ENCODE measurements around the gene ZGLP1.

Gene ZGLP1

DNA sequence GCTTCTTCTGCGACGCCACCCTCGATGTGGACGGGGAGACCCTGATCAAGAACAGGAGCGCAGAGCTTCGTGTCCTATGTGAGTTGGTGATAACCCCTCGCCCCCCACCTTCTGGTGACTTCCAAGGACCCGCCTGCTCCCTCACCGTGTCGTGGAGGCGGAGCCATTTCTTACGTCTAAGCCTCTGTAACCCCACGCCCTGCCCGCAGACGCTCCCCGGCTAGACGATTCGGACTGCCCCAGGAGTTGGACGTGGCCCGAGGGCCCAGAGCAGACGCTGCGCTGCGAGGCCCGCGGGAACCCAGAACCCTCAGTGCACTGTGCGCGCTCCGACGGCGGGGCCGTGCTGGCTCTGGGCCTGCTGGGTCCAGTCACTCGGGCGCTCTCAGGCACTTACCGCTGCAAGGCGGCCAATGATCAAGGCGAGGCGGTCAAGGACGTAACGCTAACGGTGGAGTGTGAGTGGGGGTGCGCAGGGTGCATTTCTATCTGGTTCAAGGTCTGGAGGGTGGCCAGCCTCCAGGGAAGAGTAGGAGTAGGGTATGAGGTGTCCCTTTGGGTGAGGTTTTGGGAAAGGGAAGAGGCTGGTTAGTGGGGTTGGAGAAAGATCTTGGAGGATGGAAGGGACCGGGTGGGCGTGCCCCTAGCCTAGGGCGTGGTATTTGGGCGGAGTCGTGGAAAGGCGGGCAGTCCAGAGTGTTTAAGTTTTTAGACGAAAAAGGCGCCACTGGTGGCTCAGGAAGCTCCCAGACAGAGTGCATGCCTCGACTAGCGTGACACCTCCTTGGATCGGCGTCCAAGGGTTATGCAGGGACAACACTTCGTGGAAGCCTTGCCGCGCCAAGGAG lies 16.6 kb downstream of the ZGLP1 start:
- in situ Hi-C loops (cut with HindIII; ENCODE audit: low sequenced_read_pairs), result no loop called here
- TF ChIP-seq, protein P1, sequence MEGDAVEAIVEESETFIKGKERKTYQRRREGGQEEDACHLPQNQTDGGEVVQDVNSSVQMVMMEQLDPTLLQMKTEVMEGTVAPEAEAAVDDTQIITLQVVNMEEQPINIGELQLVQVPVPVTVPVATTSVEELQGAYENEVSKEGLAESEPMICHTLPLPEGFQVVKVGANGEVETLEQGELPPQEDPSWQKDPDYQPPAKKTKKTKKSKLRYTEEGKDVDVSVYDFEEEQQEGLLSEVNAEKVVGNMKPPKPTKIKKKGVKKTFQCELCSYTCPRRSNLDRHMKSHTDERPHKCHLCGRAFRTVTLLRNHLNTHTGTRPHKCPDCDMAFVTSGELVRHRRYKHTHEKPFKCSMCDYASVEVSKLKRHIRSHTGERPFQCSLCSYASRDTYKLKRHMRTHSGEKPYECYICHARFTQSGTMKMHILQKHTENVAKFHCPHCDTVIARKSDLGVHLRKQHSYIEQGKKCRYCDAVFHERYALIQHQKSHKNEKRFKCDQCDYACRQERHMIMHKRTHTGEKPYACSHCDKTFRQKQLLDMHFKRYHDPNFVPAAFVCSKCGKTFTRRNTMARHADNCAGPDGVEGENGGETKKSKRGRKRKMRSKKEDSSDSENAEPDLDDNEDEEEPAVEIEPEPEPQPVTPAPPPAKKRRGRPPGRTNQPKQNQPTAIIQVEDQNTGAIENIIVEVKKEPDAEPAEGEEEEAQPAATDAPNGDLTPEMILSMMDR (IDR thresholded peaks at IDR 0.05; ENCODE audit: low read depth, low read length), result no peak
- DNase-seq (ENCODE audit: low read depth, low spot score), result no peak
- no peak overlapping the region for H3K4me3 ChIP-seq (ENCODE audit: low read depth, low read length)

DNA sequence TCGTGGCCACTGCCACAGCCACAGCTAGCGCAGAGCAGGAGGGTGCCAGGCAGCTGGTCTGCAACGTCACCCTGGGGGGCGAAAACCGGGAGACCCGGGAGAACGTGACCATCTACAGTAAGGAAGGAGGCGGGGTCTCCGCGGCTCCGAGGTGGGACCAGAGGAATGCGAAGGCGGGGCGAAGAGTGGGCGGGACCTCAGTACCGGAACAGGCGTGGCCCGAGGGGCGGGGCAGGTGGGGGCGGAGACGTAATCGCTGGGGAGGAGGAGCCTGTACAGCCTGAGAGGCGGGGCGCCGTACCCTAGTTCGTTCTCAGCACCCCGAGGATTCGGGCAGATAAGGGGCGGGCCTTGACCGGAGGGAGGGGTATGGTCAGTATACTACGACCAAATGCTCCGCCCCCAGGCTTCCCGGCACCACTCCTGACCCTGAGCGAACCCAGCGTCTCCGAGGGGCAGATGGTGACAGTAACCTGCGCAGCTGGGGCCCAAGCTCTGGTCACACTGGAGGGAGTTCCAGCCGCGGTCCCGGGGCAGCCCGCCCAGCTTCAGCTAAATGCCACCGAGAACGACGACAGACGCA lies 17.3 kb downstream of the ZGLP1 start:
- TF ChIP-seq, protein P1 (IDR thresholded peaks at IDR 0.05; ENCODE audit: low read depth, low read length), result no peak
- H3K4me3 ChIP-seq (ENCODE audit: low read depth, low read length), result no peak overlapping the region
- in situ Hi-C loops (cut with HindIII; ENCODE audit: low sequenced_read_pairs), result no loop called here
- DNase-seq (ENCODE audit: low read depth, low spot score), result peak; percentile 24

DNA sequence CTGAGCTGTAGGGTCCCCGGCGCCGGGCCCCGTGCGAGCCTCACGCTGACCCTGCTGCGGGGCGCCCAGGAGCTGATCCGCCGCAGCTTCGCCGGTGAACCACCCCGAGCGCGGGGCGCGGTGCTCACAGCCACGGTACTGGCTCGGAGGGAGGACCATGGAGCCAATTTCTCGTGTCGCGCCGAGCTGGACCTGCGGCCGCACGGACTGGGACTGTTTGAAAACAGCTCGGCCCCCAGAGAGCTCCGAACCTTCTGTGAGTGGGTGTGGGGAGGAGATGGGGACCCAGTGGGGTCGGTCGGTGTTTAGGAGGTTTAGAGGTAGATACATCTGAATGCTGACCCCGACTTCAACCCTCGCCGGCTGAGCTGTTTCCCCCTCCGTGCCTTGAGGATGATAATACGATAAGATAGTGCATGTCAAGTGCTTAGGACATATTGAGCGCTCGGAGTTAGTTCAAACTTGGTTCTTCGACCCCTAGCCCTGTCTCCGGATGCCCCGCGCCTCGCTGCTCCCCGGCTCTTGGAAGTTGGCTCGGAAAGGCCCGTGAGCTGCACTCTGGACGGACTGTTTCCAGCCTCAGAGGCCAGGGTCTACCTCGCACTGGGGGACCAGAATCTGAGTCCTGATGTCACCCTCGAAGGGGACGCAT lies 17.9 kb downstream of the ZGLP1 start:
- no peak overlapping the region for H3K4me3 ChIP-seq (ENCODE audit: low read depth, low read length)
- in situ Hi-C loops (cut with HindIII; ENCODE audit: low sequenced_read_pairs), result no loop called here
- TF ChIP-seq, protein P1 (IDR thresholded peaks at IDR 0.05; ENCODE audit: low read depth, low read length), result no peak
- no peak for DNase-seq (ENCODE audit: low read depth, low spot score)

DNA sequence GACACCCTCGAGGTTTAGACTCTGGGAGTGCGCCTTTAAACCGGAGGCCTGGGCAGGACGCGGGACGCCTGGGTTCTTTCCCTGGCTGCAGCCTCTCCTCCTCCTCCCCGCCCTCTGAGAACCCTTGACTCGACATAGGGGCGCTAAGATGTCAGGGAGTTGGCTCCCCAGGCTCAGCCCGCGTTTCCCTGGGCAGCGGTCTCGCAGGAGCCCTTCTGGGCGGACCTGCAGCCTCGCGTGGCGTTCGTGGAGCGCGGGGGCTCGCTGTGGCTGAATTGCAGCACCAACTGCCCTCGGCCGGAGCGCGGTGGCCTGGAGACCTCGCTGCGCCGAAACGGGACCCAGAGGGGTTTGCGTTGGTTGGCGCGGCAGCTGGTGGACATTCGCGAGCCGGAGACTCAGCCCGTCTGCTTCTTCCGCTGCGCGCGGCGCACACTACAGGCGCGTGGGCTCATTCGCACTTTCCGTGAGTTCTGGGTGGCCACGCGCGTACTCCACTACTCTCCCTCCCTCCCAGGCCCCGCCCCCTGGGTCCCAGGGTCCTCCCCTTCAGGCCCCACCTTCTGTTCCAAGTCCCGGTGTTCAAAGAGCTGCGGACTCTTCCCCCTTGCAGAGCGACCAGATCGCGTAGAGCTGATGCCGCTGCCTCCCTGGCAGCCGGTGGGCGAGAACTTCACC lies 18.6 kb downstream of the ZGLP1 start:
- no peak for DNase-seq (ENCODE audit: low read depth, low spot score)
- H3K4me3 ChIP-seq (ENCODE audit: low read depth, low read length), result no peak overlapping the region
- TF ChIP-seq, protein P1 (IDR thresholded peaks at IDR 0.05; ENCODE audit: low read depth, low read length), result no peak
- in situ Hi-C loops (cut with HindIII; ENCODE audit: low sequenced_read_pairs), result no loop called here

DNA sequence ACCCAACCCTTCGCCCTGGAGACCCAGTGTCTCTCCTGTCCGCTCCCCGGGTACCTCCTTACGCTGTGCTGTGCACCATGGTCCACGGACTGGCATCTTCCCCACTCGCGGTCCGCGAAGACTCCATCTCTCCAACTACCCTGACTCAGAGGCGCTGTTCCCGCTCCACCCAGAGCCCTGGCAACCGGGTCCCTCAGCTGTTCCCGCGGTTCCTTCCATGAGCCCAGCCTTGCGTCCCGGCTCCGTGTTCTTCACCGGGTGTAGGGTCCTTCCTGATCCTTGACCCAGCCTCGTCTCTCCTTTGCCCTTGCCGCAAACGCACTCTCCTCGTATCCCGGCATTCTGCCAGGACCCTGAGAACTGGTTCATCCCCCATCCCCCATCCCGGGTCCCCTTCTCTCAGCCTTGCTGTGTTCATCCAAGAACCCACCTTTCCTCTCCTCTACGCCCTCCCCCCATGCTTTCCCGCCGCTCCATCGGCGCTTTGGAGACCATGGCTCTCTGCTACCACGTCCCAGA lies 19.2 kb downstream of the ZGLP1 start:
- in situ Hi-C loops (cut with HindIII; ENCODE audit: low sequenced_read_pairs), result no loop called here
- no peak overlapping the region for H3K4me3 ChIP-seq (ENCODE audit: low read depth, low read length)
- TF ChIP-seq, protein P1 (IDR thresholded peaks at IDR 0.05; ENCODE audit: low read depth, low read length), result no peak
- DNase-seq (ENCODE audit: low read depth, low spot score), result no peak

DNA sequence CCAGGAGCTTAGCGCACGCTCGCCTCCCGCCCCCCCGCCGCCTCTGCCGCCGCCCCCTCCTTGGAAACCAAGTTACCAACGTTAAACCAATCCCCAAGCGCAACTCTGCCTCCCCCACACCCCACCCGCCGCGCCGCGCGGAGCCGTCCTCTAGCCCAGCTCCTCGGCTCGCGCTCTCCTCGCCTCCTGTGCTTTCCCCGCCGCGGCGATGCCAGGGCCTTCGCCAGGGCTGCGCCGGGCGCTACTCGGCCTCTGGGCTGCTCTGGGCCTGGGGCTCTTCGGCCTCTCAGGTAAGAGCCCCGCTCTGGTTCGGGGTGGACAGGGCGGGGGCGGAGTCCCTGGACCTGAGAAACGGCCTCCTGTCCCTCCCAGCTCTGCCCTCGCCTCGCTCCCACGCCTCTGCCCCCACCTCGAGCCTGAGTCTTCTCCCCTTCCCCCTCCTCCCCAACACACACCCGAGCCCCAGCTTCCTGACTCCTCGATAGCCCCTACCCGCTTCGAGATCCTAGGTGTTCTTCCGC lies 19.7 kb downstream of the ZGLP1 start, which contains the start of gene ICAM5:
ICAM5 (plus strand) TSS at position 117 of the 521 bp plus-strand sequence; CDS start at position 209, 92 bp downstream.
- no peak for DNase-seq (ENCODE audit: low read depth, low spot score)
- TF ChIP-seq, protein P1 (IDR thresholded peaks at IDR 0.05; ENCODE audit: low read depth, low read length), result no peak
- peak within 1 kb of the TSS; percentile 13 for H3K4me3 ChIP-seq (ENCODE audit: low read depth, low read length)

More for the DNA sequence above, 19.7 kb downstream of the ZGLP1 start, which contains the start of gene ICAM5:
- in situ Hi-C loops (cut with HindIII; ENCODE audit: low sequenced_read_pairs), result no loop called here
